GM10266 (cell line): ENCODE data around the gene ELFN1.
"Not testable (repeated sequence)": the region's sequence is repeated elsewhere in the genome, so short reads cannot be mapped to it uniquely, and the experiment has no call there.

Source experiments
- DNase-seq: peaks from one replicate; pipeline ENCODE4 v3.0.0; 2012; ENCODE audit errors: extremely low spot score
- CTCF ChIP-seq: IDR thresholded peaks from 2 replicates; pipeline ENCODE4 v1.5.1; 2012; ENCODE audit warnings: mild to moderate bottlenecking, low read depth; ENCODE audit not compliant: control insufficient read depth, insufficient read depth; ENCODE audit errors: missing control alignments

ELFN1 gene

DNA sequence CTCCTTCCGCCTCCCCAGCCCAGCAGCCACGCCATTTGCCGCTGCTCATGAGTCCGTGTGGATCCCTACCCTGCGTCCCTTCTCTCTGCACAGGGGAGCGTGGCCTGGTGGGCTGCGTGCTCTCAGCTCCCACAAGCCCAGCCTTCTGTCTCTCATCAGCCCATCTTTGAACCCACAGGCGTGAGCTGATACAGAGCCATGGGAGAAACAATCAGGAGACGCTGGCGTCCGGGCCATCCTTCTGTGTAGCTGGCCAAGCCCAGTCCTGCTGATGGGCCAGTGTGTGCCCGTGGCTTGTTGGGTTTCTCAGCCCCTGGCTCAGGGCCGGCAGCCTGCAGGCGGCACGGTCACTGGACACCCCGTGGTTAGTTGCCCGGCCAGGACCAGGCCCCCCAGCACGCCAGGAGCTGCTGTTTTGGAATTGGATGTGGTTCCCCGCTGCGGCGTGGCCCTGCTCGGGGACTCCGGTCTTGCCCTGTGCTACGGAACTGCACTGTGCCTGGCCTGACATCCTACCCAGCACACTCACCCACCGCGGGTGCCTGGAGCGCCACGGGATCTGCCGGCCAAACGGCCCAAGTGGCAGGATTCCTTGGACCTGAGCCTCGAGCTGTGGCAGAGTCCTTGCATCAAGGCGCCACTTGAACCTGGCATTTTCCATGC lies 88.9 kb downstream of the ELFN1 start:
- no peak for TF ChIP-seq CTCF
- no peak for DNase-seq

- no peak for DNase-seq
- no peak for TF ChIP-seq CTCF
These were observed 91.0 kb downstream of the ELFN1 start for GRCh38 chr7:1761097-1761496.

GRCh38 chr7:1761774-1762173 lies 91.7 kb downstream of the ELFN1 start:
- no peak for DNase-seq
- TF ChIP-seq CTCF = no peak

DNA sequence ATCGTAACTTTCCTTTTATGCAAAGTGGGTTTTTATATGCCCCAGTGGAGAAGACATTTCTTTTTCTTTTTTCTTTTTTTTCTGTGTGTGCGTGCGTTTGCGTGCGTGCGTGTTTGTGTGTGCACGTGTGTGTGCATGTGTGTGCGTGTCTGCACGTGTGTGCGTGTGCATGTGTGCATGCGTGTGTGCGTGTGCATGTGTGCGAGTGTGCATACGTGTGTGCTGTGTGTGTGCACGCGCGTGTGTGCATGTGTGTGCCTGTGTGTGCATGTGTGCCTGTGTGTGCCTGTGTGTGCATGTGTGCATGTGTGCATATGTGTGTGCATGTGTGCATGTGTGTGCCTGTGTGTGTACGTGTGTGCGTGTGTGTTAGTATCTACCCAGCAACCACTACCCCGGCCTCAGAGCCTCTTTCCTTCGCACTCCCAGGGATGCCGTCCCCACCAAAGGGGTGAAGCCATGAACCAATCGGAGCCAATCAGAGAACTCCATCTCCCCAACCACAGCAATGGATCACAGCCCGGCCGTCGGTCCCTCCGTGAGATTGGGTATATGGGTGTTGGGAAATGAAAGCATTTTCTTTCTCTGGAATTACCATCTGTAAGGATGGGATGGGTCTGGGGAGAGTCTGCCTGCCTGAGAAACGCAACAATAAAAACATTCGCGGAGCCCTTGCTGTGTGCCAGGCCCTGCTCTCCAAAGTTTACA lies 92.3 kb downstream of the ELFN1 start:
- TF ChIP-seq CTCF = no peak
- no peak for DNase-seq

DNA sequence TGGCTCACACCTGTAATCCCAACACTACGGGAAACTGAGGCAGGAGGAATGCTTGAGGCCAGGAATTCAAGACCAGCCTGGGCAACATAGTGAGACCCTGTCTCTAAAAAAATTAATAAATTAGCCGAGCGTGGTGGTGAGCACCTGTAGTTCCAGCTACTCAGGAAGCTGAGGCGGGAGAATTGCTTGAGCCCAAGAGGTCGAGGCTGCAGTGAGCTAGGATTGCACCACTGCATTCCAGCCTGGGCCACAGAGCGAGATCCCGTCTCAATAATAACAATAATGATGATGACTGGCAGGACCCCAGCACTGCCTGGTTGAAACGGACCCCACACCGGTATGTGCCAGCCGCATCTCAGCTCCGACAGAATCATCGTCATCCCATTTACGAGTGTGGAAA lies 93.0 kb downstream of the ELFN1 start:
- no peak for TF ChIP-seq CTCF
- DNase-seq = no peak

GRCh38 chr7:1763911-1764310 lies 93.8 kb downstream of the ELFN1 start:
- DNase-seq = not testable (repeated sequence)

DNA sequence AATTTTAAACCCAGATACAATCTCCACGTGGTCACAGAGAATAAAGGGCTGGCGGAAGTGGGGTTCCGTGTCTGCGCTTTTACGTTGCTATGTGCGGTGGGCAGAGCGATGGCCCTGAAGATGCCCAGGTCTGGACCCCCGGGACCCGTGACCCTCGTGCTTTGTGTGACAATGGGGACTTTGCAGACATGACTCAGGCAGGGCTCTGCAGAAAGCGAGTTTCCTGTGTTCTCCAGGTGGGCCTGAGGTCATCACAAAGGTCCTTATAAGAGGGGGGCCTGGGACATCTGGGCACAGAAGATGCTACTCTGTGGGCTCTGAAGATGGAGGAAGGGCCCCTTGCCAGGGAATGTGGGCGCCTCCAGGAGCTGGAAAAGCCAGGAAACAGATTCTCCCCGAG lies 95.3 kb downstream of the ELFN1 start:
- no peak for TF ChIP-seq CTCF

More for the DNA sequence above, 95.3 kb downstream of the ELFN1 start:
- DNase-seq = no peak
